HL-60 (cell line): ENCODE results near the gene SCUBE1.

Experiments used
- GABPA ChIP-seq: IDR thresholded peaks from 2 replicates; pipeline ENCODE4 v1.6.1; 2012; ENCODE audit warnings: low read depth
- POLR2AphosphoS5 ChIP-seq: IDR thresholded peaks from 2 replicates; pipeline ENCODE4 v1.6.1; 2012; ENCODE audit warnings: low read depth
- TF ChIP-seq, protein P1 (sequence below): IDR thresholded peaks from one replicate; pipeline ENCODE4 v1.5.1; 2011; ENCODE audit warnings: low read length, control low read depth, inconsistent platforms; ENCODE audit not compliant: insufficient read depth
- TF ChIP-seq, protein P2 (sequence below): IDR thresholded peaks from 2 replicates; pipeline ENCODE4 v1.6.1; 2012; ENCODE audit warnings: low read depth; ENCODE audit not compliant: insufficient replicate concordance

DNA sequence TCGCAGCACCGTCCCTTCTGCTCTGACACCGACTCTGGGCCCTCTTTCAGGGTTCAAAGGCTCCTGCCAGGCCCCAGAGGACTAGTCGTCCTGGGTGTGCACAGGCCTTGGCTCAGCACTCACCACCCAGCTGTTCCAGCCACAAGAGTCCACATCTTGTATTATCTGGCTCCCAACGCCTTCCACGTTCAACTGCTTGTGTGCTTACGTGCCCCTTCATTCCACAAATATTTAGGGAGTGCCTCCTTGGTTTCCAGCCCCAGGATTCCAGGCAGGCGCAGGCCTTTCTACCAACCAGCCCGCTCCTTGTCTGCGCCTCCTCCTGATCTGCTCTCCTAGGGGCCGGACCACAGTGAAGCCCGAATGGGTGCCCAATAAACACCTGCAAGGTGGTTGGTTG is 70.9 kb downstream of the SCUBE1 start:
- TF ChIP-seq, protein P1, sequence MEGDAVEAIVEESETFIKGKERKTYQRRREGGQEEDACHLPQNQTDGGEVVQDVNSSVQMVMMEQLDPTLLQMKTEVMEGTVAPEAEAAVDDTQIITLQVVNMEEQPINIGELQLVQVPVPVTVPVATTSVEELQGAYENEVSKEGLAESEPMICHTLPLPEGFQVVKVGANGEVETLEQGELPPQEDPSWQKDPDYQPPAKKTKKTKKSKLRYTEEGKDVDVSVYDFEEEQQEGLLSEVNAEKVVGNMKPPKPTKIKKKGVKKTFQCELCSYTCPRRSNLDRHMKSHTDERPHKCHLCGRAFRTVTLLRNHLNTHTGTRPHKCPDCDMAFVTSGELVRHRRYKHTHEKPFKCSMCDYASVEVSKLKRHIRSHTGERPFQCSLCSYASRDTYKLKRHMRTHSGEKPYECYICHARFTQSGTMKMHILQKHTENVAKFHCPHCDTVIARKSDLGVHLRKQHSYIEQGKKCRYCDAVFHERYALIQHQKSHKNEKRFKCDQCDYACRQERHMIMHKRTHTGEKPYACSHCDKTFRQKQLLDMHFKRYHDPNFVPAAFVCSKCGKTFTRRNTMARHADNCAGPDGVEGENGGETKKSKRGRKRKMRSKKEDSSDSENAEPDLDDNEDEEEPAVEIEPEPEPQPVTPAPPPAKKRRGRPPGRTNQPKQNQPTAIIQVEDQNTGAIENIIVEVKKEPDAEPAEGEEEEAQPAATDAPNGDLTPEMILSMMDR: no peak
- TF ChIP-seq POLR2AphosphoS5 (no peak), GABPA (no peak)
- TF ChIP-seq, protein P2, sequence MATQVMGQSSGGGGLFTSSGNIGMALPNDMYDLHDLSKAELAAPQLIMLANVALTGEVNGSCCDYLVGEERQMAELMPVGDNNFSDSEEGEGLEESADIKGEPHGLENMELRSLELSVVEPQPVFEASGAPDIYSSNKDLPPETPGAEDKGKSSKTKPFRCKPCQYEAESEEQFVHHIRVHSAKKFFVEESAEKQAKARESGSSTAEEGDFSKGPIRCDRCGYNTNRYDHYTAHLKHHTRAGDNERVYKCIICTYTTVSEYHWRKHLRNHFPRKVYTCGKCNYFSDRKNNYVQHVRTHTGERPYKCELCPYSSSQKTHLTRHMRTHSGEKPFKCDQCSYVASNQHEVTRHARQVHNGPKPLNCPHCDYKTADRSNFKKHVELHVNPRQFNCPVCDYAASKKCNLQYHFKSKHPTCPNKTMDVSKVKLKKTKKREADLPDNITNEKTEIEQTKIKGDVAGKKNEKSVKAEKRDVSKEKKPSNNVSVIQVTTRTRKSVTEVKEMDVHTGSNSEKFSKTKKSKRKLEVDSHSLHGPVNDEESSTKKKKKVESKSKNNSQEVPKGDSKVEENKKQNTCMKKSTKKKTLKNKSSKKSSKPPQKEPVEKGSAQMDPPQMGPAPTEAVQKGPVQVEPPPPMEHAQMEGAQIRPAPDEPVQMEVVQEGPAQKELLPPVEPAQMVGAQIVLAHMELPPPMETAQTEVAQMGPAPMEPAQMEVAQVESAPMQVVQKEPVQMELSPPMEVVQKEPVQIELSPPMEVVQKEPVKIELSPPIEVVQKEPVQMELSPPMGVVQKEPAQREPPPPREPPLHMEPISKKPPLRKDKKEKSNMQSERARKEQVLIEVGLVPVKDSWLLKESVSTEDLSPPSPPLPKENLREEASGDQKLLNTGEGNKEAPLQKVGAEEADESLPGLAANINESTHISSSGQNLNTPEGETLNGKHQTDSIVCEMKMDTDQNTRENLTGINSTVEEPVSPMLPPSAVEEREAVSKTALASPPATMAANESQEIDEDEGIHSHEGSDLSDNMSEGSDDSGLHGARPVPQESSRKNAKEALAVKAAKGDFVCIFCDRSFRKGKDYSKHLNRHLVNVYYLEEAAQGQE: no peak
